GM12878 (cell line): Measurements from ENCODE around the gene ADAMTSL1. TPM values are rescaled to one million over a fixed set of nuclear protein-coding genes. Genes with fewer than 3 reads are reported as not detected.

Source experiments
- ATAC-seq: fragments of 200-7000 bp; cut with Tn5 transposase; 3 replicates; pipeline ENCODE4 v1.9.1; 2020; ENCODE audit warnings: mild to moderate bottlenecking, moderate library complexity
- BruUV-seq: library from RNA; stranded (reverse); fragments of 400-500 nt; replicated peaks from 2 replicates; lab custom pipeline; 2021; lab: Mats Ljungman, UMichigan
- CTCF ChIA-PET: fragments of 300-600 bp; sonication (Branson Sonifier 250); formaldehyde crosslinking; extraction: SDS; loops from one replicate; lab custom pipeline; 2021; ENCODE audit warnings: inconsistent platforms; lab: Yijun Ruan, JAX
- POLR2A ChIA-PET: fragments of 350-600 bp; formaldehyde crosslinking; extraction: SDS; loops from one replicate; lab custom pipeline; 2021; ENCODE audit warnings: inconsistent platforms; lab: Charles Lee
- RAD21 ChIA-PET: fragments of 300-600 bp; sonication (Branson Sonifier 250); formaldehyde crosslinking; loops from one replicate; lab custom pipeline; 2023; ENCODE audit warnings: antibody characterized with exemption; ENCODE audit not compliant: unreplicated experiment; lab: Charles Lee
- SMC1A ChIA-PET: fragments of 300-600 bp; sonication (Branson Sonifier 250); formaldehyde crosslinking; loops from one replicate; lab custom pipeline; 2023; ENCODE audit not compliant: unreplicated experiment, uncharacterized antibody; lab: Charles Lee
- DNase-seq: peaks from one replicate; pipeline ENCODE4 v3.0.0-alpha.2; 2011; ENCODE audit warnings: low read depth, low spot score
- FAIRE-seq: peaks from 3 replicates; lab custom pipeline; 2011; peaks lifted over from hg19 to GRCh38; lab: Jason Lieb, UNC
- H2AFZ ChIP-seq: 2 replicates; pipeline ENCODE4 v1.6.0; 2011; ENCODE audit warnings: low read depth, low read length, control low read depth; ENCODE audit not compliant: control insufficient read depth
- H3K27ac ChIP-seq: 2 replicates; pipeline ENCODE4 v1.5.1; 2011; ENCODE audit warnings: control low read depth; ENCODE audit not compliant: control insufficient read depth, insufficient read depth
- H3K27me3 ChIP-seq, 2 experiments: replicated peaks in 1 of 2; 2 replicates each; pipeline versions ENCODE4 v1.6.0 to v1.6.1; 2011; ENCODE audit warnings: low read length in 1 of 2; ENCODE audit not compliant: control insufficient read depth in 2 of 2, insufficient read depth in 2 of 2
- H3K36me3 ChIP-seq, 2 experiments: 2 replicates each; pipeline ENCODE4 v1.5.1; 2011; ENCODE audit warnings: low read length in 1 of 2; ENCODE audit not compliant: control insufficient read depth in 2 of 2, insufficient read depth in 2 of 2
- H3K4me1 ChIP-seq: 2 replicates; pipeline ENCODE4 v1.6.1; 2011; ENCODE audit warnings: mild to moderate bottlenecking, low read length, moderate library complexity, mixed read lengths; ENCODE audit not compliant: control insufficient read depth, insufficient read depth
- H3K4me2 ChIP-seq: 2 replicates; pipeline ENCODE4 v1.6.0; 2011; ENCODE audit warnings: control low read depth; ENCODE audit not compliant: control insufficient read depth, insufficient read depth
- H3K4me3 ChIP-seq: fragments of 200-600 bp; sonication (generic); 2 replicates; pipeline ENCODE4 v1.5.1; 2016
- H3K79me2 ChIP-seq: 2 replicates; pipeline ENCODE4 v1.6.0; 2011; ENCODE audit warnings: low read length; ENCODE audit not compliant: control insufficient read depth, insufficient read depth
- H3K9ac ChIP-seq: 2 replicates; pipeline ENCODE4 v1.8.0; 2011; ENCODE audit warnings: low read length, control low read depth, mixed read lengths; ENCODE audit not compliant: control insufficient read depth, insufficient read depth
- H3K9me3 ChIP-seq: replicated peaks from 3 replicates; pipeline ENCODE4 v1.5.1; 2011; ENCODE audit warnings: mild to moderate bottlenecking, low read length; ENCODE audit not compliant: control insufficient read depth, insufficient read depth
- H4K20me1 ChIP-seq: 2 replicates; pipeline ENCODE4 v1.6.0; 2011; ENCODE audit not compliant: control insufficient read depth, insufficient read depth
- BCL11A ChIP-seq: IDR thresholded peaks from 2 replicates; pipeline ENCODE4 v1.6.1; 2011; ENCODE audit warnings: low read depth, low read length
- BCLAF1 ChIP-seq: fragments of 450-650 bp; IDR thresholded peaks from 2 replicates; pipeline ENCODE4 v1.6.1; 2017; ENCODE audit warnings: antibody characterized with exemption, mild to moderate bottlenecking, moderate library complexity
- BRCA1 ChIP-seq: IDR thresholded peaks from 2 replicates; pipeline ENCODE4 v1.6.1; 2011; ENCODE audit warnings: low read depth, low read length, improper control_type of control experiment
- CBX3 ChIP-seq: fragments of 200-600 bp; sonication (generic); IDR thresholded peaks from 2 replicates; pipeline ENCODE4 v1.6.1; 2016; ENCODE audit warnings: low read depth, borderline replicate concordance
- EGR1 ChIP-seq, 2 experiments: IDR thresholded peaks; 1 replicate in 1 of 2; 2 replicates in 1 of 2; pipeline ENCODE4 v1.6.1; 2011 to 2012; ENCODE audit warnings: low read depth in 2 of 2, low read length in 2 of 2, borderline replicate concordance in 1 of 2, mild to moderate bottlenecking in 1 of 2, moderate library complexity in 1 of 2
- KLF5 ChIP-seq: fragments of 450-650 bp; IDR thresholded peaks from 2 replicates; pipeline ENCODE4 v1.6.1; 2014; ENCODE audit warnings: mild to moderate bottlenecking; ENCODE audit not compliant: partially characterized antibody
- PML ChIP-seq: IDR thresholded peaks from 2 replicates; pipeline ENCODE4 v1.6.1; 2012; ENCODE audit warnings: low read length, inconsistent platforms
- POLR2AphosphoS2 ChIP-seq: IDR thresholded peaks from 2 replicates; pipeline ENCODE4 v1.6.1; 2011; ENCODE audit warnings: low read depth, mild to moderate bottlenecking, low read length, improper control_type of control experiment, moderate library complexity
- SMAD1 ChIP-seq: fragments of 450-650 bp; IDR thresholded peaks from 2 replicates; pipeline ENCODE4 v1.6.1; 2018; ENCODE audit warnings: mild to moderate bottlenecking, low read depth; ENCODE audit not compliant: partially characterized antibody
- SP1 ChIP-seq: IDR thresholded peaks from one replicate; pipeline ENCODE4 v1.6.1; 2011; ENCODE audit warnings: low read depth, low read length
- STAT1 ChIP-seq: fragments of 450-650 bp; conservative IDR thresholded peaks from 2 replicates; pipeline ENCODE4 v1.6.1; 2014; ENCODE audit warnings: antibody characterized with exemption, mild to moderate bottlenecking
- SUPT20H ChIP-seq: IDR thresholded peaks from 2 replicates; pipeline ENCODE4 v1.6.1; 2011; ENCODE audit warnings: low read depth, mild to moderate bottlenecking, low read length, moderate library complexity, borderline replicate concordance; ENCODE audit not compliant: control insufficient read depth
- WGBS: methylation state at CpG from one replicate; pipeline ENCODE4 v1.1.6; 2016; ENCODE audit warnings: low lambda C conversion rate; ENCODE audit not compliant: insufficient replicate concordance, insufficient coverage; ENCODE audit errors: missing lambda C conversion rate; 5-methylcytosine and 5-hydroxymethylcytosine counted together
- in situ Hi-C: fragments of 300-500 bp; cut with MboI; formaldehyde crosslinking; loops from 9 replicates; pipeline ENCODE4 v1.14.3; 2018; ENCODE audit warnings: mixed read lengths
- intact Hi-C: fragments of 100-400 bp; cut with micrococcal nuclease; formaldehyde crosslinking; loops from one replicate; pipeline ENCODE4 v1.14.2; 2022; ENCODE audit not compliant: unreplicated experiment
- polyA plus RNA-seq, 11 experiments: library from polyadenylated mRNA; depleted of rRNA in 4 of 11; unstranded in 6 of 11; stranded (reverse) in 5 of 11; fragments of >200 nt; fragmentation: Nextera tagmentation in 4 of 11; fragmentation: Illumina TruSeq in 1 of 11; extraction: Ambion mirVana in 4 of 11; extraction: Trizol in 1 of 11; gene quantifications; 1 replicate in 1 of 11; 2 replicates in 10 of 11; pipeline versions ENCODE4 v1.2.1 to v1.2.3, GENCODE V29; 2011 to 2016; ENCODE audit warnings: inconsistent platforms in 2 of 11, missing spikeins in 2 of 11, low read depth in 1 of 11
- total RNA-seq, 4 experiments: library from RNA; depleted of rRNA in 3 of 4; stranded (reverse); fragments of >200 nt in 3 of 4; fragmentation: Illumina TruSeq in 1 of 4; extraction: Trizol in 1 of 4; gene quantifications; 2 replicates each; pipeline versions ENCODE4 v1.2.1 to v1.2.3, GENCODE V29; 2013 to 2021
- TF ChIP-seq, protein P1 (sequence below): fragments of 450-650 bp; IDR thresholded peaks from 2 replicates; pipeline ENCODE4 v1.6.1; 2016; ENCODE audit warnings: mild to moderate bottlenecking

The ADAMTSL1 gene
- total and polyA plus RNA-seq, 10 of the 15 experiments (the other 5 are each of a cell fraction or from before 2014, with no cell fraction given), result 0.01 to 0.10 (median 0.07) TPM; not detected in 6

DNA sequence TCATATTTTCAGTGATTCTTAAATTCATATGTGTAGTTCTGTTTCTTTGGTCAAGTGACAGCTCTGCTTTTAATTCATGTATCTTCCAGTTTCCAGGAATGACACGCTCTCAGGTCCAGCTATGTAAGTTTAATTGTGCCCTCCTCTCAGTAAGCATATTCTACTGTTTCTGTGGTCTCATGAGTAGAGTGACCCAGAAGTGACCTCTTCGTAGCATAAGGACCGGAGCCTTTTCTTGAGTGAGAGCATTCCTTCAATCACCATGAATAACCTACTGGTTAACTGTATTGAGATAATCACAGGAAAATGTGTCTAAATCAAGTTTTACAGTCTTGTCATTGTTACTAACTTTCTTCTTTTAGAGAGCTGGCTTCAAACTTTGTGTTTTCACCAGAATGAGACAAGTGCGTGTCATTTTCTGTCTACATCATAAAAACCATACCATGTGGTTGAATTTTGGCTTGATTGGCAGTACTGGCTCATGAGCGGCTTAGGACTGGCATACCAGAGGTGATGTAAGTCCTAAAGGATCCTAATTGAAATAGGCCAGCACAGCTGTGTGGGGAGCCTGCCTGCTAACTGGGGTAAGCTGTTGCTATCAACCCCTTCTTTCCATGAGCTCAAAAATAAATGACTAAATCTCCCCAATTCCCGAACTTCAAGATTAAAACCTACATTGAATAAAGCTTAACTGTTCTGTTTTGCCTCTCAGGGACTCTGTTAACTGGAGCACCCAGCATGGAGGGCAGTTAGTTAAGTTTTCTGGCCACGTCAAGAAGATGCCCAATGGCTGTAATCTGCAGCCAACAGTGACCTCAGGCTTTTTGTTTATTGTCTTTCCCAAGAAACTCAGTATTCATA is 4.8 kb downstream of the ADAMTSL1 start:
- Histone ChIP-seq H3K36me3 (no peaks in the 10 kb centered on the region), H3K79me2 (no peaks in the 10 kb centered on the region), H3K4me1 (no peaks in the 10 kb centered on the region), H4K20me1 (no peaks in the 10 kb centered on the region), H3K9me3 (no peaks in the 10 kb centered on the region), H3K27me3 (no peaks in the 10 kb centered on the region), H3K4me2 (no peak overlapping the region), H2AFZ (no peak overlapping the region), H3K4me3 (no peak overlapping the region), H3K9ac (no peak overlapping the region), H3K27ac (no peak overlapping the region)
- TF ChIP-seq, protein P1, sequence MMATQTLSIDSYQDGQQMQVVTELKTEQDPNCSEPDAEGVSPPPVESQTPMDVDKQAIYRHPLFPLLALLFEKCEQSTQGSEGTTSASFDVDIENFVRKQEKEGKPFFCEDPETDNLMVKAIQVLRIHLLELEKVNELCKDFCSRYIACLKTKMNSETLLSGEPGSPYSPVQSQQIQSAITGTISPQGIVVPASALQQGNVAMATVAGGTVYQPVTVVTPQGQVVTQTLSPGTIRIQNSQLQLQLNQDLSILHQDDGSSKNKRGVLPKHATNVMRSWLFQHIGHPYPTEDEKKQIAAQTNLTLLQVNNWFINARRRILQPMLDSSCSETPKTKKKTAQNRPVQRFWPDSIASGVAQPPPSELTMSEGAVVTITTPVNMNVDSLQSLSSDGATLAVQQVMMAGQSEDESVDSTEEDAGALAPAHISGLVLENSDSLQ, result no peak
- TF ChIP-seq BRCA1 (no peak), SMAD1 (no peak), CBX3 (no peak), PML (no peak), KLF5 (no peak), SP1 (no peak), BCL11A (no peak), POLR2AphosphoS2 (no peak), EGR1 (IDR thresholded peaks at IDR 0.05; ENCODE audit: borderline replicate concordance in 1 of 2, low read depth in 2 of 2, low read length in 2 of 2) (no peak), SUPT20H (no peak), BCLAF1 (no peak), STAT1 (no peak)
- CTCF ChIA-PET, result no interaction called here
- DNase-seq (no peak), ATAC-seq (no peak), FAIRE-seq (no peak)
- POLR2A ChIA-PET, result no interaction called here
- 16% methylated on average over 7 of the region's 7 CpGs for WGBS
- RAD21 ChIA-PET, result no interaction called here
- in situ Hi-C loops, result loop anchor here (10.0 kb wide), 1 partner anchor 64 kb away; no protein-coding TSS in a partner anchor
- BruUV-seq, result no TSS peak
- intact Hi-C loops, result no loop called here
- SMC1A ChIA-PET, result no interaction called here
